Chondrocyte (in vitro differentiated cells): ENCODE data around the gene FBXO41. TPM values are rescaled to one million over a fixed set of nuclear protein-coding genes. Genes with fewer than 3 reads are reported as not detected.

Experiments used
- DNase-seq: peaks from one replicate; pipeline ENCODE4 v3.0.0; 2021; ENCODE audit warnings: mixed read lengths, low spot score
- H3K27ac Mint-ChIP-seq: one replicate; pipeline ENCODE4 v1.8.0; 2021; ENCODE audit warnings: mild to moderate bottlenecking, moderate library complexity, mixed read lengths; ENCODE audit not compliant: unreplicated experiment
- H3K27me3 Mint-ChIP-seq: 2 replicates; pipeline ENCODE4 v1.8.0; 2021; ENCODE audit warnings: low read depth, mixed read lengths
- H3K36me3 Mint-ChIP-seq: 2 replicates; pipeline ENCODE4 v1.8.0; 2021; ENCODE audit warnings: low read depth, mixed read lengths
- H3K4me1 Mint-ChIP-seq: 2 replicates; pipeline ENCODE4 v1.8.0; 2021; ENCODE audit warnings: low read depth, mild to moderate bottlenecking, mixed read lengths
- H3K4me3 Mint-ChIP-seq: one replicate; pipeline ENCODE4 v1.8.0; 2021; ENCODE audit warnings: mild to moderate bottlenecking, moderate library complexity, mixed read lengths; ENCODE audit not compliant: unreplicated experiment
- H3K9me3 Mint-ChIP-seq: 2 replicates; pipeline ENCODE4 v1.8.0; 2021; ENCODE audit warnings: low read depth, mixed read lengths
- total RNA-seq: library from RNA; stranded (reverse); gene quantifications from 3 replicates; pipeline ENCODE4 v1.2.1, GENCODE V29; 2021
- TF ChIP-seq, protein P1 (sequence below): fragments of 200-600 bp; sonication (generic); IDR thresholded peaks from 2 replicates; pipeline ENCODE4 v1.5.0; 2021; ENCODE audit warnings: antibody characterized with exemption, mild to moderate bottlenecking, moderate library complexity

FBXO41 gene
- total RNA-seq, 1 donor from 2014 or later: 4.0 TPM

DNA sequence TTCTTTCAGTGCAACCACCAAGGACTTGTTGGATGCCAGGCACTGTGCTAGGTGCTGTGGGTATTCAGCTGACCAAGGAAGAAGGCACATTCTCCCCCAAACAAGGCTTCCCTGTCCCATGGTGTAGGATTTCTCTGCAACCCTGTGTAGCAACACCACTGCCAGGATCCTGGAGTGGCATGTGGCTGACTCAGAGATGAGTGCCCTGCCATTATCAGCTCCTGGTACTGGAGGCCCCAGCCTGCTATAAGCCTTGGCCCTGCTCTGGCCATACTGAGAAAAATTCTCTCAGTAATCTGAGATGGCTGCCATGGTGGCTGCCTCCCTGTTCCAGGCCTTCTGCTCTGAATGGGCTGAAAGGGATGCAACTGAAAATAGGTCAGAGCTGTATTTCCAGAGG lies 66.0 kb downstream of the FBXO41 start:
- Mint-ChIP-seq H3K27me3 (no peaks in the 10 kb centered on the region), H3K9me3 (no peaks in the 10 kb centered on the region), H3K4me3 (no peak overlapping the region), H3K4me1 (peaks cover 31% of the 10 kb centered on the region), H3K36me3 (peaks cover 10% of the 10 kb centered on the region), H3K27ac (no peak overlapping the region)
- TF ChIP-seq, protein P1, sequence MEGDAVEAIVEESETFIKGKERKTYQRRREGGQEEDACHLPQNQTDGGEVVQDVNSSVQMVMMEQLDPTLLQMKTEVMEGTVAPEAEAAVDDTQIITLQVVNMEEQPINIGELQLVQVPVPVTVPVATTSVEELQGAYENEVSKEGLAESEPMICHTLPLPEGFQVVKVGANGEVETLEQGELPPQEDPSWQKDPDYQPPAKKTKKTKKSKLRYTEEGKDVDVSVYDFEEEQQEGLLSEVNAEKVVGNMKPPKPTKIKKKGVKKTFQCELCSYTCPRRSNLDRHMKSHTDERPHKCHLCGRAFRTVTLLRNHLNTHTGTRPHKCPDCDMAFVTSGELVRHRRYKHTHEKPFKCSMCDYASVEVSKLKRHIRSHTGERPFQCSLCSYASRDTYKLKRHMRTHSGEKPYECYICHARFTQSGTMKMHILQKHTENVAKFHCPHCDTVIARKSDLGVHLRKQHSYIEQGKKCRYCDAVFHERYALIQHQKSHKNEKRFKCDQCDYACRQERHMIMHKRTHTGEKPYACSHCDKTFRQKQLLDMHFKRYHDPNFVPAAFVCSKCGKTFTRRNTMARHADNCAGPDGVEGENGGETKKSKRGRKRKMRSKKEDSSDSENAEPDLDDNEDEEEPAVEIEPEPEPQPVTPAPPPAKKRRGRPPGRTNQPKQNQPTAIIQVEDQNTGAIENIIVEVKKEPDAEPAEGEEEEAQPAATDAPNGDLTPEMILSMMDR: no peak
- no peak for DNase-seq

GRCh38 chr2:73217826-73218225 lies 66.5 kb downstream of the FBXO41 start:
- Mint-ChIP-seq H3K27me3 (no peaks in the 10 kb centered on the region), H3K36me3 (peaks cover 8% of the 10 kb centered on the region), H3K4me3 (no peak overlapping the region), H3K27ac (no peak overlapping the region), H3K4me1 (peaks cover 36% of the 10 kb centered on the region), H3K9me3 (no peaks in the 10 kb centered on the region)
- DNase-seq: no peak
- TF ChIP-seq, protein P1: no peak

- no peak overlapping the region for H3K27ac Mint-ChIP-seq
- no peaks in the 10 kb centered on the region for H3K27me3 Mint-ChIP-seq
- peaks cover 42% of the 10 kb centered on the region for H3K4me1 Mint-ChIP-seq
- peaks cover 4% of the 10 kb centered on the region for H3K36me3 Mint-ChIP-seq
- TF ChIP-seq, protein P1: no peak
- no peaks in the 10 kb centered on the region for H3K9me3 Mint-ChIP-seq
- DNase-seq: peak; percentile 12
- H3K4me3 Mint-ChIP-seq: no peak overlapping the region
Observed at GRCh38 chr2:73217160-73217559, 67.1 kb downstream of the FBXO41 start.

GRCh38 chr2:73215254-73215653 lies 69.0 kb downstream of the FBXO41 start:
- DNase-seq: no peak
- Mint-ChIP-seq H3K27ac (peak overlapping the region; percentile 93), H3K27me3 (no peaks in the 10 kb centered on the region), H3K4me3 (peak overlapping the region; percentile 92), H3K4me1 (peaks cover 48% of the 10 kb centered on the region), H3K9me3 (no peaks in the 10 kb centered on the region), H3K36me3 (no peaks in the 10 kb centered on the region)
- TF ChIP-seq, protein P1: no peak

GRCh38 chr2:73214120-73215035 lies 69.9 kb downstream of the FBXO41 start, which contains the start of gene SMYD5:
SMYD5 (plus strand) TSS chr2:73214245; CDS start chr2:73214267, 22 bp downstream.
- H3K4me3 Mint-ChIP-seq: peak within 1 kb of the TSS; percentile 92
- H3K27ac Mint-ChIP-seq: peak within 1 kb of the TSS; percentile 93
- DNase-seq: peak; percentile 92
- no peaks in the 10 kb centered on the region for H3K36me3 Mint-ChIP-seq
- peaks cover 8% of the 10 kb centered on the region for H3K27me3 Mint-ChIP-seq
- no peaks in the 10 kb centered on the region for H3K9me3 Mint-ChIP-seq
- TF ChIP-seq, protein P1: no peak
- H3K4me1 Mint-ChIP-seq: peaks cover 48% of the 10 kb centered on the region
